A673 (cell line): Measurements from ENCODE around the gene SNRNP70.

Experiments
- CTCF ChIP-seq: fragments of 300-800, 200-600 bp; sonication (generic); conservative IDR thresholded peaks from 2 replicates; pipeline ENCODE4 v1.5.1; 2017; ENCODE audit warnings: low read depth, mild to moderate bottlenecking, antibody characterized with exemption, low read length, moderate library complexity, mixed read lengths
- EZH2 ChIP-seq: fragments of 200-600 bp; sonication (generic); IDR thresholded peaks from 2 replicates; pipeline ENCODE4 v1.6.1; 2017; ENCODE audit warnings: borderline replicate concordance, low read depth, mild to moderate bottlenecking, mixed read lengths, antibody characterized with exemption, low read length; ENCODE audit not compliant: poor library complexity, severe bottlenecking

DNA sequence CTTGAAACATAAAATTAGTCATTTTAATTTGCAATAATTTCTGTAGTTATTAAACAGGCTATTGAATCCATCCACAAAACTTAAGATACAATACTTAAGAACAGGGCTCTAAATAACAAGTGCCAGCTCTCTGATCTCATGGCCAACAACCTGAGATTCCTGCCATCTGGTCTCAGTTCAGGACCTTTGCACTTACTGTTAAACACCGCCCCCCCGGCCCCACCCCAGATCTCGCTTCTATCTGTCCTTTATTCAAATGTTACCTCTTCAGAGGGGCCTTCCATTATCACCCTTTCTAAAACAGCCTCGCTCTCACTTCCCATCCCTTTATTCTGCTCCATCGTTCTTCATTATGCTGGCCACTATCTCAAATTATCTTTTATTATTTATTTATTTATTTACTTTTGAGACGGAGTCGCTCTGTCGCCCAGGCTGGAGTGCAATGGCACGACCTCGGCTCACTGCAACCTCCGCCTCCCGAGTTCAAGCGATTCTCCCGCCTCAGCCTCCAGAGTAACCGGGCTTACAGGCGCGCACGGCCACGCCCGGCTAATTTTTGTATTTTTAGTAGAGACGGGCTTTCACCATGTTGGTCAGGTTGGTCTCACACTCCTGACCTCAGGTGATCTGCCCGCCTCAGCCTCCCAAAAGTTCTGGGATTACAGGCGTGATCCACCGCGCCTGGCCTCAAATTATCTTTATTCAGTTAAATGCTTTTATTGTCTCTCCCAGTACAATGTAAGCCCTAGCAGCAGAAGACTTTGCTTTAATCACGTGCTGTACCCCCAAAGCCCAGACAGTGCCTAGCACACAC, 838 bp upstream of the SNRNP70 start:
- TF ChIP-seq CTCF (no peak), EZH2 (no peak)
